PC-3 (cell line): ENCODE results near the gene XIRP2. TPM values are rescaled to one million over a fixed set of nuclear protein-coding genes. Genes with fewer than 3 reads are reported as not detected.

Experiments
- ATAC-seq: fragments of 200-7000 bp; cut with Tn5 transposase; 2 replicates; pipeline ENCODE4 v1.9.1; 2020; ENCODE audit warnings: mild to moderate bottlenecking, moderate library complexity
- BruUV-seq: library from RNA; stranded (reverse); fragments of 400-500 nt; replicated peaks from 2 replicates; lab custom pipeline; 2021; lab: Mats Ljungman, UMichigan
- CTCF ChIA-PET: fragments of 300-600 bp; sonication (Branson Sonifier 250); formaldehyde crosslinking; loops from one replicate; lab custom pipeline; 2022; ENCODE audit warnings: antibody characterized with exemption; lab: Charles Lee
- POLR2A ChIA-PET: fragments of 300-600 bp; sonication (Branson Sonifier 250); formaldehyde crosslinking; loops from one replicate; lab custom pipeline; 2022; ENCODE audit warnings: antibody characterized with exemption; ENCODE audit not compliant: unreplicated experiment; lab: Charles Lee
- DNase-seq: peaks from one replicate; pipeline ENCODE4 v3.0.0-alpha.2; 2015
- H2AFZ ChIP-seq: fragments of 300-600 bp; sonication (generic); 2 replicates; pipeline ENCODE4 v1.6.0; 2016; ENCODE audit warnings: antibody characterized with exemption, low read length
- H3F3A ChIP-seq: fragments of 300-600 bp; sonication (generic); one replicate; pipeline ENCODE4 v1.6.0; 2017; ENCODE audit warnings: antibody characterized with exemption, low read length, control low read depth, mild to moderate bottlenecking; ENCODE audit not compliant: unreplicated experiment
- H3K27ac ChIP-seq: fragments of 300-600 bp; sonication (generic); 2 replicates; pipeline ENCODE4 v1.5.1; 2016; ENCODE audit warnings: mild to moderate bottlenecking, low read length
- H3K27me3 ChIP-seq: fragments of 300-600 bp; sonication (generic); 2 replicates; pipeline ENCODE4 v1.6.1; 2016; ENCODE audit warnings: low read length, mixed read lengths
- H3K36me3 ChIP-seq: fragments of 300-600 bp; sonication (generic); 2 replicates; pipeline ENCODE4 v1.6.1; 2016; ENCODE audit warnings: low read depth, mixed run types, low read length, mixed read lengths
- H3K4me1 ChIP-seq: fragments of 300-600 bp; sonication (generic); 2 replicates; pipeline ENCODE4 v1.5.1; 2016; ENCODE audit warnings: low read length; ENCODE audit not compliant: insufficient read depth
- H3K4me2 ChIP-seq: fragments of 300-600 bp; sonication (generic); 2 replicates; pipeline ENCODE4 v1.6.0; 2016; ENCODE audit warnings: low read length
- H3K4me3 ChIP-seq: fragments of 300-600 bp; sonication (generic); 2 replicates; pipeline ENCODE4 v1.5.1; 2016; ENCODE audit warnings: mild to moderate bottlenecking, low read length, mixed read lengths
- H3K79me2 ChIP-seq: fragments of 300-600 bp; sonication (generic); 2 replicates; pipeline ENCODE4 v1.6.1; 2017; ENCODE audit warnings: low read length, mixed read lengths
- H3K9ac ChIP-seq: fragments of 300-600 bp; sonication (generic); 2 replicates; pipeline ENCODE4 v1.6.0; 2016; ENCODE audit warnings: mild to moderate bottlenecking, low read length
- H3K9me2 ChIP-seq: fragments of 300-600 bp; sonication (generic); replicated peaks from 2 replicates; pipeline ENCODE4 v1.6.1; 2016; ENCODE audit warnings: mixed run types, low read length, mixed read lengths
- H3K9me3 ChIP-seq: fragments of 300-600 bp; sonication (generic); 2 replicates; pipeline ENCODE4 v1.6.1; 2016; ENCODE audit warnings: low read length, mixed read lengths
- H4K20me1 ChIP-seq: fragments of 300-600 bp; sonication (generic); 2 replicates; pipeline ENCODE4 v1.6.1; 2016; ENCODE audit warnings: low read length, mixed read lengths
- EZH2 ChIP-seq: fragments of 300-600 bp; sonication (generic); IDR thresholded peaks from one replicate; pipeline ENCODE4 v1.6.1; 2017; ENCODE audit warnings: antibody characterized with exemption, mild to moderate bottlenecking, low read length; ENCODE audit not compliant: unreplicated experiment
- EZH2phosphoT487 ChIP-seq: fragments of 300-600 bp; sonication (generic); IDR thresholded peaks from 2 replicates; pipeline ENCODE4 v1.6.1; 2018; ENCODE audit warnings: mild to moderate bottlenecking, antibody characterized with exemption, low read length, borderline replicate concordance
- intact Hi-C: fragments of 100-400 bp; cut with micrococcal nuclease; formaldehyde crosslinking; loops from 2 replicates; pipeline ENCODE4 v1.9.0; 2023
- total RNA-seq: library from RNA; depleted of rRNA; stranded (reverse); fragments of >200 nt; gene quantifications from 2 replicates; pipeline ENCODE4 v1.2.3, GENCODE V29; 2014
- TF ChIP-seq, protein P1 (sequence below): fragments of 300-600 bp; sonication (generic); conservative IDR thresholded peaks from 2 replicates; pipeline ENCODE4 v1.5.1; 2017; ENCODE audit warnings: antibody characterized with exemption, low read depth, mild to moderate bottlenecking, low read length

The XIRP2 gene
- total RNA-seq, 1 experiment from 2014 or later: 0.11 TPM

GRCh38 chr2:167254721-167255120 is 366.4 kb downstream of the XIRP2 start:
- H3K27me3 ChIP-seq: no peaks in the 10 kb centered on the region
- BruUV-seq: no TSS peak
- H3F3A ChIP-seq: no peaks in the 10 kb centered on the region
- H3K9me2 ChIP-seq: no peaks in the 10 kb centered on the region
- ATAC-seq (no peak), DNase-seq (no peak)
- H3K4me2 ChIP-seq: no peak overlapping the region
- no peaks in the 10 kb centered on the region for H3K9me3 ChIP-seq
- H3K9ac ChIP-seq: no peak overlapping the region
- H3K36me3 ChIP-seq: no peaks in the 10 kb centered on the region
- no peaks in the 10 kb centered on the region for H3K79me2 ChIP-seq
- POLR2A ChIA-PET: no interaction called here
- no peak for TF ChIP-seq EZH2
- TF ChIP-seq, protein P1, sequence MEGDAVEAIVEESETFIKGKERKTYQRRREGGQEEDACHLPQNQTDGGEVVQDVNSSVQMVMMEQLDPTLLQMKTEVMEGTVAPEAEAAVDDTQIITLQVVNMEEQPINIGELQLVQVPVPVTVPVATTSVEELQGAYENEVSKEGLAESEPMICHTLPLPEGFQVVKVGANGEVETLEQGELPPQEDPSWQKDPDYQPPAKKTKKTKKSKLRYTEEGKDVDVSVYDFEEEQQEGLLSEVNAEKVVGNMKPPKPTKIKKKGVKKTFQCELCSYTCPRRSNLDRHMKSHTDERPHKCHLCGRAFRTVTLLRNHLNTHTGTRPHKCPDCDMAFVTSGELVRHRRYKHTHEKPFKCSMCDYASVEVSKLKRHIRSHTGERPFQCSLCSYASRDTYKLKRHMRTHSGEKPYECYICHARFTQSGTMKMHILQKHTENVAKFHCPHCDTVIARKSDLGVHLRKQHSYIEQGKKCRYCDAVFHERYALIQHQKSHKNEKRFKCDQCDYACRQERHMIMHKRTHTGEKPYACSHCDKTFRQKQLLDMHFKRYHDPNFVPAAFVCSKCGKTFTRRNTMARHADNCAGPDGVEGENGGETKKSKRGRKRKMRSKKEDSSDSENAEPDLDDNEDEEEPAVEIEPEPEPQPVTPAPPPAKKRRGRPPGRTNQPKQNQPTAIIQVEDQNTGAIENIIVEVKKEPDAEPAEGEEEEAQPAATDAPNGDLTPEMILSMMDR: no peak
- TF ChIP-seq EZH2phosphoT487: no peak
- intact Hi-C loops: no loop called here
- peaks cover 25% of the 10 kb centered on the region for H3K4me1 ChIP-seq
- no peak overlapping the region for H2AFZ ChIP-seq
- CTCF ChIA-PET: no interaction called here
- no peaks in the 10 kb centered on the region for H4K20me1 ChIP-seq
- H3K27ac ChIP-seq: no peak overlapping the region
- no peak overlapping the region for H3K4me3 ChIP-seq

- DNase-seq: no peak
- Histone ChIP-seq H3F3A (no peaks in the 10 kb centered on the region), H3K4me3 (no peak overlapping the region), H3K36me3 (no peaks in the 10 kb centered on the region), H4K20me1 (no peaks in the 10 kb centered on the region), H3K9me2 (no peaks in the 10 kb centered on the region), H3K27ac (no peak overlapping the region), H2AFZ (no peak overlapping the region), H3K9me3 (no peaks in the 10 kb centered on the region), H3K4me1 (peaks cover 11% of the 10 kb centered on the region), H3K9ac (no peak overlapping the region), H3K4me2 (no peak overlapping the region), H3K27me3 (no peaks in the 10 kb centered on the region), H3K79me2 (no peaks in the 10 kb centered on the region)
- ChIA-PET POLR2A (no interaction called here), CTCF (no interaction called here)
- no peak for ATAC-seq
- no TSS peak for BruUV-seq
- TF ChIP-seq EZH2: no peak
- no peak for TF ChIP-seq EZH2phosphoT487
- TF ChIP-seq, protein P1: no peak
- intact Hi-C loops: no loop called here
Observed at GRCh38 chr2:167258712-167259111, 370.4 kb downstream of the XIRP2 start.

GRCh38 chr2:167264380-167264779 is 376.1 kb downstream of the XIRP2 start:
- Histone ChIP-seq H3K79me2 (no peaks in the 10 kb centered on the region), H3K27ac (no peak overlapping the region), H2AFZ (no peak overlapping the region), H3K4me1 (no peaks in the 10 kb centered on the region), H3K9ac (no peak overlapping the region), H3K9me2 (no peaks in the 10 kb centered on the region), H3K36me3 (no peaks in the 10 kb centered on the region), H4K20me1 (no peaks in the 10 kb centered on the region), H3K4me2 (no peak overlapping the region), H3K27me3 (no peaks in the 10 kb centered on the region), H3K4me3 (no peak overlapping the region), H3F3A (no peaks in the 10 kb centered on the region), H3K9me3 (no peaks in the 10 kb centered on the region)
- TF ChIP-seq EZH2phosphoT487 (no peak), EZH2 (no peak)
- TF ChIP-seq, protein P1: peak; percentile 87
- DNase-seq: peak; percentile 71
- BruUV-seq: no TSS peak
- intact Hi-C loops: loop anchor here (1.0 to 10.0 kb wide), 3 partner anchors 147 to 850 kb away; no protein-coding TSS in a partner anchor
- ChIA-PET CTCF (interaction anchor here (0.6 to 1.3 kb wide), 7 partner anchors 147 to 854 kb away, joined by 3 to 9 read pairs (median 4); no protein-coding TSS in a partner anchor), POLR2A (no interaction called here)
- peak; percentile 95 for ATAC-seq
